Thyroid gland (tissue), 4 donors: Measurements from ENCODE around the gene RAP1GAP.
A peak's percentile ranks its signal among the peaks of the same experiment; 100 is the strongest.

ENCODE experiments used
- POLR2A ChIP-seq, 2 donors: fragments of 450-650 bp; IDR thresholded peaks; one replicate each; pipeline ENCODE4 v1.6.1; 2017; ENCODE audit warnings: antibody characterized with exemption in 2 of 2, mild to moderate bottlenecking in 2 of 2, moderate library complexity in 1 of 2
- TF ChIP-seq, protein P1 (sequence below), 6 experiments: fragments of 200-600 bp in 3 of 6; fragments of 450-650 bp in 3 of 6; sonication (generic) in 3 of 6; IDR thresholded peaks; one replicate each; pipeline ENCODE4 v1.5.1; 2016 to 2019; ENCODE audit warnings: antibody characterized with exemption in 6 of 6, mild to moderate bottlenecking in 2 of 6, inconsistent platforms in 1 of 6, moderate library complexity in 1 of 6

DNA sequence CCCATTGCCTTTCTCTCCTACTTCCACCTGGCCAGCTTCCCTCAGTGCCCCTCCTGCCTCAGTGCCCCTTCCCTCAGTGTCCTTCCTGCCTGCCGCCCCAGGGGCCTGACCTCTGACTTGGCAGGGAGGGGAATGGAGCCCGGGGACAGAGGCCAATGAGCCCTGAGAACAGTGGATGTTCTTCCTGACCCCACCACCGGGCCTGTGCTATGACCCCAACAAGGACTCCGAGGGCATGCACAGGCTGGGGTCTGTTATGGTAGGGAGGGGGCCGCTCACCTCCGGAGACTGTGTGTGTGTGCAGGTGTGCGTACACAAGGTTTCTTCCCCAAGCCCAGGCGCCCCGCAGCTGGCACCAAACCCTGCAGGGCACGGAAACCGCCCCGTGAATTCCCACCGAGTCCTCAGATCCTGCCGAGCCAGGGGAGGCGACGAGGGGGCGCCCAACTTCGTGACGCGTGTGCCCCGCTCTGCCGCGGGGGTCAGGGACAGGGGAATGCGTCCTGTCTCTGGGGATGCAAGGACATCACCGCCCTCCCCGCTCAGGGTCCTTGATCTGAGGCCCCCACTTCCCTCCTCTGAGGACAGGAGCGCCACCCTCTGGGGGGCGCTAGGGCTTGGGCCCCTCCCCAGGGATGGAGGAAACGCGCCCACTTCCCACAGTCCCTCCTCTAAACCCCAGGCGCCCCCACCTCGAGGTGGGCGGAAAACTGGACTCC, 766 bp downstream of the RAP1GAP start:
- TF ChIP-seq, protein P1, sequence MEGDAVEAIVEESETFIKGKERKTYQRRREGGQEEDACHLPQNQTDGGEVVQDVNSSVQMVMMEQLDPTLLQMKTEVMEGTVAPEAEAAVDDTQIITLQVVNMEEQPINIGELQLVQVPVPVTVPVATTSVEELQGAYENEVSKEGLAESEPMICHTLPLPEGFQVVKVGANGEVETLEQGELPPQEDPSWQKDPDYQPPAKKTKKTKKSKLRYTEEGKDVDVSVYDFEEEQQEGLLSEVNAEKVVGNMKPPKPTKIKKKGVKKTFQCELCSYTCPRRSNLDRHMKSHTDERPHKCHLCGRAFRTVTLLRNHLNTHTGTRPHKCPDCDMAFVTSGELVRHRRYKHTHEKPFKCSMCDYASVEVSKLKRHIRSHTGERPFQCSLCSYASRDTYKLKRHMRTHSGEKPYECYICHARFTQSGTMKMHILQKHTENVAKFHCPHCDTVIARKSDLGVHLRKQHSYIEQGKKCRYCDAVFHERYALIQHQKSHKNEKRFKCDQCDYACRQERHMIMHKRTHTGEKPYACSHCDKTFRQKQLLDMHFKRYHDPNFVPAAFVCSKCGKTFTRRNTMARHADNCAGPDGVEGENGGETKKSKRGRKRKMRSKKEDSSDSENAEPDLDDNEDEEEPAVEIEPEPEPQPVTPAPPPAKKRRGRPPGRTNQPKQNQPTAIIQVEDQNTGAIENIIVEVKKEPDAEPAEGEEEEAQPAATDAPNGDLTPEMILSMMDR (IDR thresholded peaks at IDR 0.05): peak in 1 of 6 experiments; percentile 11
- TF ChIP-seq POLR2A (IDR thresholded peaks at IDR 0.05): no peak
